ENCODE measurements around the gene RRP8. TPM values are rescaled to one million over a fixed set of nuclear protein-coding genes. Genes with fewer than 3 reads are reported as not detected.

RRP8 gene
- total RNA-seq, 6 experiments from 2014 or later = 18.5 to 26.7 (median 20.2) TPM

DNA sequence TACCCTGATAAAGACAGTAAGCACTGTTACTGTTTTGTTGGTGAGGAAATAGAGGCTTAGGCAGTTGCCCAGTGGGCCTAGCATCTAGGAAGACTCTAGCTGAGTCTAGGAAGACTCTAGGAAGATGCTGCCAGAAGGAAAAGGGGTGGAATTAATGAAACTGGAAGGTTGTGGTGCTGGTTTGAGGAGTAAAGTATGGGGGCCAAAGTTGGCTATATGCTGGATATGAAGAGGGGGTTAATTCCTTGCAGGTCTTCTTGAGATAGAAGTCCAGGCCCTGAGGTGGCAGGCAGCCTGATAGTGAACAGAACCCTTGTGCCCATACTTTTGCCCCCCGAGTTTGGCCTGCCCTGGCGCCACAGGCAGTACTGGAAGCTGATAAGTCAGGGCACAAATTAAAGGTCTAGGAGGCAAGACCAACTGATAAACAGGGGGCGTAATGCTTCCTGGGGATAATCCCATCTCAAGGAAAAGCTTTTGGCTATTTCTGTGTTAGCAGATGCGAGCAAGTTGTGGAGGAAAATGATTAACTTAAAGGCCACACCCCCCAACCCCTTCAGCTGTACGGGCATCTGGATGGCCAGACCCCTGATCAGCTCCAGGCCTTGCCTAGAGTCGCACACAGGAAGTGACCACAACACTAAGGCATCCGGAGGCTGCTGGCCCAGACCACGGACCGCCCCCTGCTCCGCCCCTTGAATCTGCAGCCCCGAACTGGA lies 3.2 kb upstream of the RRP8 start:
- H3K27me3 Mint-ChIP-seq (ENCODE audit: insufficient read depth) = peaks cover 2% of the 10 kb centered on the region

DNA sequence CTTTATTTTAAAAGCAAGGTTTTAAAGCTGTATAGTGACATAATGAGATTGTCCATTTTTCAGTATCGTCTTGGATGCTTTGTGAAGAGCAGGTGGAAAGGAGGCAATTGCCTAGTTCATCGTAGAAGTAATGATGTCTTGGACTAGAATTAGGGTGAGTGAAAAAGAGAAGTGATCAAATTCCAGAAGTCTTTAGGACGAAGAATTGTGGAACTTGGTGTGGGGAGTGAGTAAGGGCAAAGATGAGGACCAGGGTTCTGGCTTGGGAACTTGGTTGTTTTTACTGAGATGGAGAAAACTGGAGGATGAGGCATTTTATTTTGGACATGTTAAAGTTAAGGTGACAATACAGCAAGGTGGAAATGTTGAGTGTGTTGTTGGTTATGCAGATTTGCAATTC lies 1.4 kb upstream of the RRP8 start:
- Mint-ChIP-seq H3K9me3 (no peaks in the 10 kb centered on the region), H3K36me3 (ENCODE audit: low read depth) (peaks cover 33% of the 10 kb centered on the region), H3K27ac (no peak overlapping the region), H3K4me1 (ENCODE audit: low read depth) (peaks cover 28% of the 10 kb centered on the region), H3K27me3 (ENCODE audit: insufficient read depth) (no peaks in the 10 kb centered on the region; the same call in 1 of the 2 replicates), H3K4me3 (no peak overlapping the region)
- TF ChIP-seq, protein P1, sequence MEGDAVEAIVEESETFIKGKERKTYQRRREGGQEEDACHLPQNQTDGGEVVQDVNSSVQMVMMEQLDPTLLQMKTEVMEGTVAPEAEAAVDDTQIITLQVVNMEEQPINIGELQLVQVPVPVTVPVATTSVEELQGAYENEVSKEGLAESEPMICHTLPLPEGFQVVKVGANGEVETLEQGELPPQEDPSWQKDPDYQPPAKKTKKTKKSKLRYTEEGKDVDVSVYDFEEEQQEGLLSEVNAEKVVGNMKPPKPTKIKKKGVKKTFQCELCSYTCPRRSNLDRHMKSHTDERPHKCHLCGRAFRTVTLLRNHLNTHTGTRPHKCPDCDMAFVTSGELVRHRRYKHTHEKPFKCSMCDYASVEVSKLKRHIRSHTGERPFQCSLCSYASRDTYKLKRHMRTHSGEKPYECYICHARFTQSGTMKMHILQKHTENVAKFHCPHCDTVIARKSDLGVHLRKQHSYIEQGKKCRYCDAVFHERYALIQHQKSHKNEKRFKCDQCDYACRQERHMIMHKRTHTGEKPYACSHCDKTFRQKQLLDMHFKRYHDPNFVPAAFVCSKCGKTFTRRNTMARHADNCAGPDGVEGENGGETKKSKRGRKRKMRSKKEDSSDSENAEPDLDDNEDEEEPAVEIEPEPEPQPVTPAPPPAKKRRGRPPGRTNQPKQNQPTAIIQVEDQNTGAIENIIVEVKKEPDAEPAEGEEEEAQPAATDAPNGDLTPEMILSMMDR (IDR thresholded peaks at IDR 0.05) = no peak
- no peak for DNase-seq

More for the DNA sequence above, 3.2 kb upstream of the RRP8 start:
- H3K4me1 Mint-ChIP-seq (ENCODE audit: low read depth) = peaks cover 45% of the 10 kb centered on the region
- TF ChIP-seq, protein P1 (IDR thresholded peaks at IDR 0.05) = no peak
- H3K4me3 Mint-ChIP-seq = no peak overlapping the region
- H3K9me3 Mint-ChIP-seq = no peaks in the 10 kb centered on the region
- no peak overlapping the region; the same call in 1 of the 2 replicates for H3K27ac Mint-ChIP-seq
- DNase-seq = peak; percentile 87
- peaks cover 48% of the 10 kb centered on the region for H3K36me3 Mint-ChIP-seq (ENCODE audit: low read depth)

- Mint-ChIP-seq H3K4me3 (no peak overlapping the region), H3K27ac (no peak overlapping the region), H3K27me3 (ENCODE audit: insufficient read depth) (no peaks in the 10 kb centered on the region; the same call in 1 of the 2 replicates), H3K9me3 (no peaks in the 10 kb centered on the region), H3K36me3 (ENCODE audit: low read depth) (peaks cover 31% of the 10 kb centered on the region), H3K4me1 (ENCODE audit: low read depth) (peaks cover 22% of the 10 kb centered on the region)
- peak; percentile 67 for DNase-seq
- TF ChIP-seq, protein P1 (IDR thresholded peaks at IDR 0.05) = peak; percentile 37; the same call in 1 of the 2 replicates
Measured at GRCh38 chr11:6604081-6604626, 738 bp upstream of the RRP8 start.

- no peak for DNase-seq
- Mint-ChIP-seq H3K4me1 (ENCODE audit: low read depth) (peaks cover 11% of the 10 kb centered on the region), H3K27me3 (ENCODE audit: insufficient read depth) (no peaks in the 10 kb centered on the region; the same call in 1 of the 2 replicates), H3K36me3 (ENCODE audit: low read depth) (peaks cover 29% of the 10 kb centered on the region), H3K4me3 (no peak overlapping the region), H3K9me3 (no peaks in the 10 kb centered on the region), H3K27ac (no peak overlapping the region)
- TF ChIP-seq, protein P1 (IDR thresholded peaks at IDR 0.05) = no peak
Measured at GRCh38 chr11:6602096-6602940, 1.1 kb downstream of the RRP8 start.

- Mint-ChIP-seq H3K27me3 (ENCODE audit: insufficient read depth) (no peaks in the 10 kb centered on the region; the same call in 1 of the 2 replicates), H3K9me3 (no peaks in the 10 kb centered on the region), H3K27ac (no peak overlapping the region), H3K4me3 (no peak overlapping the region), H3K4me1 (ENCODE audit: low read depth) (peaks cover 7% of the 10 kb centered on the region), H3K36me3 (ENCODE audit: low read depth) (peaks cover 28% of the 10 kb centered on the region)
- TF ChIP-seq, protein P1 (IDR thresholded peaks at IDR 0.05) = no peak
- DNase-seq = no peak
Measured at GRCh38 chr11:6601041-6601461, 2.4 kb downstream of the RRP8 start.

Data from HFFc6 (cell line).